Measurements from ENCODE around the gene NEDD4L.

- TF ChIP-seq CTCF (IDR thresholded peaks at IDR 0.05; ENCODE audit: low read depth, low read length) (no peak), POLR2A (IDR thresholded peaks at IDR 0.05; ENCODE audit: extremely low read depth, insufficient read length) (no peak)
Observed at GRCh38 chr18:58226429-58226828, 182.4 kb downstream of the NEDD4L start.
